DND-41 (cell line): ENCODE measurements around the gene USP20.

ENCODE experiments used
- ATAC-seq: fragments of 200-7000 bp; cut with Tn5 transposase; 3 replicates; pipeline ENCODE4 v1.9.1; 2021; ENCODE audit warnings: low read depth; ENCODE audit not compliant: insufficient read depth
- DNase-seq: peaks from one replicate; pipeline ENCODE4 v3.0.0-alpha.2; 2020
- H2AFZ ChIP-seq: 2 replicates; pipeline ENCODE4 v1.6.0; 2012; ENCODE audit warnings: low read depth, low read length
- H3K27ac ChIP-seq: 2 replicates; pipeline ENCODE4 v1.5.1; 2012; ENCODE audit warnings: low read length, inconsistent platforms
- H3K27me3 ChIP-seq: fragments of 200-600 bp; sonication (generic); 2 replicates; pipeline ENCODE4 v1.6.0; 2012; ENCODE audit warnings: low read length, mild to moderate bottlenecking, inconsistent platforms; ENCODE audit not compliant: insufficient read depth, poor library complexity
- H3K36me3 ChIP-seq: 2 replicates; pipeline ENCODE4 v1.5.1; 2012; ENCODE audit warnings: low read length, inconsistent platforms; ENCODE audit not compliant: insufficient read depth
- H3K4me1 ChIP-seq: 2 replicates; pipeline ENCODE4 v1.5.1; 2012; ENCODE audit warnings: mild to moderate bottlenecking, low read length; ENCODE audit not compliant: insufficient read depth
- H3K4me2 ChIP-seq: 2 replicates; pipeline ENCODE4 v1.6.0; 2012; ENCODE audit warnings: mild to moderate bottlenecking, moderate library complexity, low read length, inconsistent platforms; ENCODE audit not compliant: insufficient read depth
- H3K4me3 ChIP-seq, 2 experiments: fragments of 200-600 bp in 1 of 2; shearing (Covaris generic) in 1 of 2; 2 replicates each; pipeline ENCODE4 v1.5.1; 2012 to 2016; ENCODE audit warnings: inconsistent platforms in 2 of 2, low read length in 2 of 2, mild to moderate bottlenecking in 2 of 2, low read depth in 1 of 2, moderate library complexity in 1 of 2
- H3K79me2 ChIP-seq: 2 replicates; pipeline ENCODE4 v1.6.0; 2012; ENCODE audit warnings: low read length, inconsistent platforms; ENCODE audit not compliant: insufficient read depth
- H3K9ac ChIP-seq: 2 replicates; pipeline ENCODE4 v1.6.0; 2012; ENCODE audit warnings: low read depth, mild to moderate bottlenecking, inconsistent platforms, low read length, moderate library complexity
- H3K9me3 ChIP-seq: 2 replicates; pipeline ENCODE4 v1.5.1; 2012; ENCODE audit warnings: low read length, moderate library complexity, mild to moderate bottlenecking, inconsistent platforms; ENCODE audit not compliant: insufficient read depth, severe bottlenecking
- H4K20me1 ChIP-seq: 2 replicates; pipeline ENCODE4 v1.6.0; 2012; ENCODE audit warnings: low read length; ENCODE audit not compliant: insufficient read depth
- EZH2 ChIP-seq: IDR thresholded peaks from 3 replicates; pipeline ENCODE4 v1.6.1; 2012; ENCODE audit warnings: borderline replicate concordance, low read depth, mild to moderate bottlenecking, moderate library complexity, low read length, inconsistent platforms; ENCODE audit not compliant: severe bottlenecking
- TF ChIP-seq, protein P1 (sequence below): IDR thresholded peaks from 2 replicates; pipeline ENCODE4 v1.5.1; 2012; ENCODE audit warnings: borderline replicate concordance, low read length, moderate library complexity, mild to moderate bottlenecking; ENCODE audit not compliant: poor library complexity, severe bottlenecking; ENCODE audit errors: extremely low read depth

The USP20 gene

DNA sequence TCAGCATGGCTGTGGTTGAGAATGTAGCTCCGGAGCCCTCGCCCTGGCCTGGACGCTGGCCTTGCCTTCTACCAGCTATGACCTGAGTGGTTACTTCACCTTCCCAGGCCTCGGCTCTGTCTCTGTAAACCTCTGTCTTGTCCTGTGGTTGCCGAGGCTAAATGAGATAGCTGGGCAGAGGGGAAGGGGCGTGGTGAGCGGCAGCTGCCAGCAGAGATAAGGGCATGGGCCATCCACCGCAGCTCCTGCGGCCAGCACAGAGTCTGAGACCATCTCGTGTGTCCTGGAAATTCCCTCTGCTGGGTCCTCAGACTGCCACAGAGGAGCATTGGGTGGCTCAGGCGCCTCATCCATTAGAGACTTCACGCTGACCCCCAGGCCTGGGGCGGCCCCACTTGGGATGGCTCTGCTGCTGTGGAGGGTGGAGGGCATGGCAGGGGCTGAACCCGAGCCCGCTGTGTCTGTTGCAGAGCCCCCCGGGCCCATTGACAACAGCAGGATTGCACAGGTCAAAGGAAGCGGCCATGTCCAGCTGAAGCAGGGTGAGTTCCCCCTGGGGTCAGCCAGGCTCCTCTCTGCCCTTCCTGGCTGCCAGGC is 43.9 kb downstream of the USP20 start:
- Histone ChIP-seq H4K20me1 (no peaks in the 10 kb centered on the region), H3K4me2 (no peak overlapping the region), H3K27ac (no peak overlapping the region), H2AFZ (no peak overlapping the region), H3K36me3 (peaks cover 46% of the 10 kb centered on the region), H3K9me3 (no peaks in the 10 kb centered on the region), H3K27me3 (no peaks in the 10 kb centered on the region), H3K9ac (no peak overlapping the region), H3K4me1 (peaks cover 29% of the 10 kb centered on the region), H3K4me3 (no peak overlapping the region), H3K79me2 (peaks cover 12% of the 10 kb centered on the region)
- TF ChIP-seq, protein P1, sequence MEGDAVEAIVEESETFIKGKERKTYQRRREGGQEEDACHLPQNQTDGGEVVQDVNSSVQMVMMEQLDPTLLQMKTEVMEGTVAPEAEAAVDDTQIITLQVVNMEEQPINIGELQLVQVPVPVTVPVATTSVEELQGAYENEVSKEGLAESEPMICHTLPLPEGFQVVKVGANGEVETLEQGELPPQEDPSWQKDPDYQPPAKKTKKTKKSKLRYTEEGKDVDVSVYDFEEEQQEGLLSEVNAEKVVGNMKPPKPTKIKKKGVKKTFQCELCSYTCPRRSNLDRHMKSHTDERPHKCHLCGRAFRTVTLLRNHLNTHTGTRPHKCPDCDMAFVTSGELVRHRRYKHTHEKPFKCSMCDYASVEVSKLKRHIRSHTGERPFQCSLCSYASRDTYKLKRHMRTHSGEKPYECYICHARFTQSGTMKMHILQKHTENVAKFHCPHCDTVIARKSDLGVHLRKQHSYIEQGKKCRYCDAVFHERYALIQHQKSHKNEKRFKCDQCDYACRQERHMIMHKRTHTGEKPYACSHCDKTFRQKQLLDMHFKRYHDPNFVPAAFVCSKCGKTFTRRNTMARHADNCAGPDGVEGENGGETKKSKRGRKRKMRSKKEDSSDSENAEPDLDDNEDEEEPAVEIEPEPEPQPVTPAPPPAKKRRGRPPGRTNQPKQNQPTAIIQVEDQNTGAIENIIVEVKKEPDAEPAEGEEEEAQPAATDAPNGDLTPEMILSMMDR, result no peak
- TF ChIP-seq EZH2, result no peak
- no peak for DNase-seq
- ATAC-seq, result no peak

DNA sequence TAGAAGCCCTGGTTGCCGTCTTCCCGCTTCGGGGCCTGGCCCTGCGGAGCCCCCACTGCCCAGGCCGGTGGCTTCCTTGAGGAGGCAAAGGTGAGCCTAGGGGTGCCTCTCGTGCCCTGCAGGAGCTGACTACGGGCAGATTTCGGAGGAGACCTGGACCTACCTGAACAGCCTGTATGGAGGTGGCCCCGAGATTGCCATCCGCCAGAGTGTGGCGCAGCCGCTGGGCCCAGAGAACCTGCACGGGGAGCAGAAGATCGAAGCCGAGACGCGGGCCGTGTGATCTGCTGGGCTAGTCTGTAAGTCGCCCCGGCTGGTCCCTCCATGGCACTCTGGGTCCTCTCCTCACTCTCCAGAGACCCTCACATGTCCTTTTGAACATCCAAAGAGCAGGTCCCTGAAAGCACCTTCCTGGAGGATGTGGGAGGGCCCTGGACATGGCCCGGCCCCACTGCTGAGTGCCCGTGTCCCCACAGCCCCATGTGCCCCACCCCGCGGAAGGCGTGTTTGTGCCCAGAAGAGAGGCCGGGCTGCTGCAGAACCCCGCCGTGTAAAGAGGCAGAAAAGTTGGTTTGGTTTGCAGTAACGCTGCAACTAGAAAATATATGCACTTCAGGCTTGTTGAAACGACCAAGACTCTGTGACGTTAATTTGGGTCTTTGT is 44.9 kb downstream of the USP20 start:
- H2AFZ ChIP-seq, result no peak overlapping the region
- H4K20me1 ChIP-seq, result no peaks in the 10 kb centered on the region
- H3K36me3 ChIP-seq, result peaks cover 42% of the 10 kb centered on the region
- peaks cover 19% of the 10 kb centered on the region for H3K79me2 ChIP-seq
- no peak overlapping the region for H3K4me3 ChIP-seq
- H3K9ac ChIP-seq, result no peak overlapping the region; the same call in 1 of the 2 replicates
- peak overlapping the region; percentile 54; the same call in 1 of the 2 replicates for H3K27ac ChIP-seq
- DNase-seq, result no peak
- TF ChIP-seq EZH2, result no peak
- H3K4me1 ChIP-seq, result peaks cover 38% of the 10 kb centered on the region
- no peaks in the 10 kb centered on the region for H3K27me3 ChIP-seq
- H3K4me2 ChIP-seq, result no peak overlapping the region
- ATAC-seq, result no peak
- no peaks in the 10 kb centered on the region for H3K9me3 ChIP-seq

DNA sequence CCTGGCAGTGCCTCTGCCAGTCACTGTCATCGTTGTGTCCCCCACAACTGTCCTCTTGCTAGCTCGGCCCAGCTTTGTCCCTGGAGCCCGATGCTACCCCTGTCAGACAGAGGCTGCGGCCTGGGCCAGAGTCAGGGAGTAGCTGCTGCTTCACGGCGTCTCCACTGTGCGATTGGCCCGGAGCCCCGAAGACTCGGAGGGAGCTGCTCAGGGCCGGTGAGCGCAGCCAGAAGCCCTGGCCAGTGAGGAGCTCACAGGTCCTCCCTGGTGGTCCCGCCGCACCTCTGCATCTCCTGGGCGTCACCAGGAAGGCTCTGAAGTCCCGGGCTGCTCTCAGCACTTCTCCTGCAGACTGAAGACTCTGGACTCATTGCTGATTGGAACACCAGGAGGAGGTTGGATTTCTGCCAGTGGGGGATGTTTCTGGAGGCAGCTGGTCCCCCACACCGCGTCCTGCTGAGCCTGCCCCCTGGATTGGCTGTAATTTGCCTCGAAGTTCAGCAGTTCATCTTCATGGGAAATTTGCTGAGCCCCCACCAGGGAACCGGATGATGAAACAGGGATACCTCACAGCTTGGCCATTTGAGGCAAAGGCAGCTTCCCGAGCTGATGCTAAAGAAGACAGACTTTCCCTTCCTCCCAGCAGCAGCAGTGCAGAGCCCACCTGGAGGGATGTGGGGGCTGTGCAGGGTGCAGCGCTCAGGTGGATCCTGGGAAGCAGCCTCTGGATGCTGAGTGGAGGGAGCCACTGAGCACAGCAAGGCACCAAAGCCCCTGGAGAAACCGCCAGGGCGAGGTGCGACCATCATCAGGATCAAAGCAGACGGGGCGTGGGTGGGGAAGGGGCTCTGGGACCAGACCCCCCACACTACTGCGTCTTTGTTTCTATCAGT is 45.6 kb downstream of the USP20 start:
- Histone ChIP-seq H3K27ac (peak overlapping the region; percentile 54), H3K4me3 (no peak overlapping the region), H3K4me2 (no peak overlapping the region), H3K36me3 (peaks cover 37% of the 10 kb centered on the region), H3K9me3 (no peaks in the 10 kb centered on the region), H4K20me1 (no peaks in the 10 kb centered on the region), H3K79me2 (peaks cover 26% of the 10 kb centered on the region), H3K4me1 (peaks cover 42% of the 10 kb centered on the region), H2AFZ (no peak overlapping the region), H3K9ac (peak overlapping the region; percentile 12; the same call in 1 of the 2 replicates), H3K27me3 (no peaks in the 10 kb centered on the region)
- DNase-seq, result no peak
- no peak for TF ChIP-seq EZH2
- TF ChIP-seq, protein P1, result no peak
- ATAC-seq, result no peak
